Measurements from ENCODE around the gene PHF5A.

Gene PHF5A

DNA sequence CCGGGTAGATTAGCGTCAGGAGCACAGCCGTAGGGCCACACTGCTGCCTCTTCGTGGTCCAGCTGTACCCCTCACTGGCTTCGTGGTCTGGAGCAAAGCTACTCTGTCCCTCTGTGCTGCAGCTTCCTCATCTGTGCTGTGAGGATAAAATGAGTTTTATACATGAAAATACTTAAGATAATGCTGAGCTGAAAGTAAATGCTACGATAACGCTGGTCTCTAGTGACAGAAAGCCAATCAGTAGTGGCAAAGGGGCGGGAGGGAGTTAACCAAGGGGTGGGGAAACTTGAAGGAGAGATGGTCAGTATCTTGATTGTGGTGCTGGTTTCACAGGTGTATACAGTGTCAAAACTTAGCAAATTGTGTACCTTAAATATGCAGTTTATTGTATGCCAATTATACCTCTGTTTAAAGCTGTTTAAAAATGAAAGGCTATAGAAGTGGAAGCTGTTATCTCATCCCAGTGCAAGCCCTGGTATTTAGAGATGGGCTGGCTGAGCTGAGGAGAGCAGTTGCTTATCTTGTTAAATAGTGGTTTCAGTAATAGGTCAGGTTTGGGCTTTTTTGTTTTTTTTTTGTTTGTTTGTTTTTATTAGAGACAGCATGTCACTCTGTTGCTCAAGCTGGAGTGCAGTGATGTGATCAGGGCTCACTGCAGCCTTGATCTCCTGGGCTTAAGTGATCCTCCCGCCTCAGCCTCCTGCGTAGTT, 37.2 kb upstream of the PHF5A start:
- Histone ChIP-seq H3K27me3 (ENCODE audit: insufficient read depth, low read length) (no peaks in the 10 kb centered on the region), H3K27ac (ENCODE audit: low read depth, low read length) (no peak overlapping the region), H3K79me2 (ENCODE audit: control insufficient read depth, insufficient read depth, low read length, unreplicated experiment) (peaks cover 2% of the 10 kb centered on the region), H3K4me3 (ENCODE audit: low read depth, low read length) (no peak overlapping the region), H2AFZ (ENCODE audit: low read length, unreplicated experiment) (no peak overlapping the region), H3K36me3 (ENCODE audit: insufficient read depth, low read length) (no peaks in the 10 kb centered on the region), H3K4me1 (ENCODE audit: control insufficient read depth, insufficient read depth, low read length, unreplicated experiment) (peaks cover 6% of the 10 kb centered on the region)

DNA sequence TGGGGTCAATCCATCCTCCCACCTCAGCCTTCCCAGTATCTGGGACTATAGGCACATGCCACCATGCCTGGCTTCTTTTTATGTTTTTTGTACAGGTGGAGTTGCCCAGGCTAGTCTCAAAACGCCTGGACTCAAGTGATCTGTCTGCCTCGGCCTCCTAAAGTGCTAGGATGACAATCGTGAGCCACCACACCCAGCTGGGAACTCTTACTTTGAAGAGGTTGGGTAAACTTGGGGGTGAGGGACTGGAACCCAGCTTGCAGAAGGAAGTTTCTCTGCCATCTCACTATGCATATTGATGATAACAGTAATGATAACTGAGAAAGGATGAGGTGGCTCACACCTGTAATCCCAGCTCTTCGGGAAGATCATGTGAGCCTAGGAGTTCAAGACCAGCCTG, 36.3 kb upstream of the PHF5A start:
- H3K4me3 ChIP-seq (ENCODE audit: low read depth, low read length), result no peak overlapping the region
- peaks cover 2% of the 10 kb centered on the region for H3K79me2 ChIP-seq (ENCODE audit: control insufficient read depth, insufficient read depth, low read length, unreplicated experiment)
- H2AFZ ChIP-seq (ENCODE audit: low read length, unreplicated experiment), result no peak overlapping the region
- no peaks in the 10 kb centered on the region for H3K27me3 ChIP-seq (ENCODE audit: insufficient read depth, low read length)
- no peak overlapping the region for H3K27ac ChIP-seq (ENCODE audit: low read depth, low read length)
- peaks cover 6% of the 10 kb centered on the region for H3K4me1 ChIP-seq (ENCODE audit: control insufficient read depth, insufficient read depth, low read length, unreplicated experiment)
- H3K36me3 ChIP-seq (ENCODE audit: insufficient read depth, low read length), result no peaks in the 10 kb centered on the region

DNA sequence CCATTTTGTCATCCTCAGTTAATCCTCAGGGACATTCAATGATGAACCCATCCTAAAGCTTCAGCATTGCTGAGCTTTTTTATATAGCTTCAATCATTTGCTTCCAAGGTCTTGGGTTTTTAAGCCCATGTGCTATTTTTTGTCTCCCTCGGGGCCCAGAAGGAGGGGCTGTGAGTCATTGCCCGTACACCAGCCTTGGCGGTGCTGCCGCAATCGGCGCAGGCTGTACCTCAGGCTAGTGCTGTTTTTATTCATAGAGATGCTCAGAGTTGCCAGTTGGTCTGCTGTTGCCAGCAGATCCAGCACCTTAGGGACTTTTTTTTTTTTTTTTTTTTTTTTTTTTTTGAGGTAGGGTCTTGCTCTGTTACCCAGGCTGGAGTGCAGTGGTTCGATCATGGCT, 35.9 kb upstream of the PHF5A start:
- H3K79me2 ChIP-seq (ENCODE audit: control insufficient read depth, insufficient read depth, low read length, unreplicated experiment), result peaks cover 2% of the 10 kb centered on the region
- no peak overlapping the region for H3K4me3 ChIP-seq (ENCODE audit: low read depth, low read length)
- H3K27ac ChIP-seq (ENCODE audit: low read depth, low read length), result no peak overlapping the region
- H2AFZ ChIP-seq (ENCODE audit: low read length, unreplicated experiment), result no peak overlapping the region
- no peaks in the 10 kb centered on the region for H3K27me3 ChIP-seq (ENCODE audit: insufficient read depth, low read length)
- H3K4me1 ChIP-seq (ENCODE audit: control insufficient read depth, insufficient read depth, low read length, unreplicated experiment), result peaks cover 6% of the 10 kb centered on the region
- no peaks in the 10 kb centered on the region for H3K36me3 ChIP-seq (ENCODE audit: insufficient read depth, low read length)

DNA sequence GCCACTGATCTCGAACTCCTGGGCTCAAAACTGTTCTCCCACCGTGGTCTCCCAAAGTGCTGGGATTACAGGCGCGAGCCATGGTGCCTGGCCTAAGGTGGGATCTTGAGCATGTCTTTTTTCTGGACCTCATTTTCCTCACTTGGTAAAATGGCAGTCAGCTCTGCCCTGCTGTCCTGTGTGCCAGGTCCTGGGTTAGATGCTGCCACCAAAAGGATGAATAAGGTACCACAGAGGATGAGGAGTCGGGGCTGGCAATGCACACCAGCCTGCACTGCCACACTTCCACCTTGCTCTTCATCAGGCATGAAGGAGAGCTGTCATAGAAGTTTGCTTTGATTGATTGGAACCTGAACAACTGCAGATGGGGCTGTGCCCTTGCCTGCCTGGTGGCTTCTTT, 32.7 kb upstream of the PHF5A start:
- Histone ChIP-seq H3K4me1 (ENCODE audit: control insufficient read depth, insufficient read depth, low read length, unreplicated experiment) (peaks cover 6% of the 10 kb centered on the region), H3K36me3 (ENCODE audit: insufficient read depth, low read length) (no peaks in the 10 kb centered on the region), H3K27me3 (ENCODE audit: insufficient read depth, low read length) (no peaks in the 10 kb centered on the region), H3K4me3 (ENCODE audit: low read depth, low read length) (no peak overlapping the region), H3K79me2 (ENCODE audit: control insufficient read depth, insufficient read depth, low read length, unreplicated experiment) (peaks cover 2% of the 10 kb centered on the region), H2AFZ (ENCODE audit: low read length, unreplicated experiment) (no peak overlapping the region), H3K27ac (ENCODE audit: low read depth, low read length) (no peak overlapping the region)

DNA sequence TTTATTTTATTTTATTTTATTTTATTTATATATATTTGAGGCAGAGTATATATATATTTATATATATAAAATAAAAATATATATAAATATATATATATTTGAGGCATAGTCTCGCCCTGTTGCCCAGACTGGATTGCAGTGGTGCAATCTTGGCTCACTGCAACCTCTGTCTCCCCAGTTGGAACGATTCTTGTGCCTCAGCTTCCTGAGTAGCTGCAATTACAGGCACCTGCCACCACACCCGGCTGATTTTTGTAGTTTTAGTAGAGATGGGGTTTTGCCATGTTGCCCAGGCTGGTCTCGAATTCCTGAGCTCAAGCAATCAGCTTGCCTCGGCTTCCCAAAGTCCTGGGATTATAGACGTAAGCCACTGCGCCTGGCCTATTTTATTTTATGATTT, 31.8 kb upstream of the PHF5A start:
- H3K27me3 ChIP-seq (ENCODE audit: insufficient read depth, low read length), result no peaks in the 10 kb centered on the region
- H3K79me2 ChIP-seq (ENCODE audit: control insufficient read depth, insufficient read depth, low read length, unreplicated experiment), result peaks cover 2% of the 10 kb centered on the region
- no peaks in the 10 kb centered on the region for H3K36me3 ChIP-seq (ENCODE audit: insufficient read depth, low read length)
- H3K27ac ChIP-seq (ENCODE audit: low read depth, low read length), result no peak overlapping the region
- no peak overlapping the region for H3K4me3 ChIP-seq (ENCODE audit: low read depth, low read length)
- no peak overlapping the region for H2AFZ ChIP-seq (ENCODE audit: low read length, unreplicated experiment)
- peaks cover 6% of the 10 kb centered on the region for H3K4me1 ChIP-seq (ENCODE audit: control insufficient read depth, insufficient read depth, low read length, unreplicated experiment)

DNA sequence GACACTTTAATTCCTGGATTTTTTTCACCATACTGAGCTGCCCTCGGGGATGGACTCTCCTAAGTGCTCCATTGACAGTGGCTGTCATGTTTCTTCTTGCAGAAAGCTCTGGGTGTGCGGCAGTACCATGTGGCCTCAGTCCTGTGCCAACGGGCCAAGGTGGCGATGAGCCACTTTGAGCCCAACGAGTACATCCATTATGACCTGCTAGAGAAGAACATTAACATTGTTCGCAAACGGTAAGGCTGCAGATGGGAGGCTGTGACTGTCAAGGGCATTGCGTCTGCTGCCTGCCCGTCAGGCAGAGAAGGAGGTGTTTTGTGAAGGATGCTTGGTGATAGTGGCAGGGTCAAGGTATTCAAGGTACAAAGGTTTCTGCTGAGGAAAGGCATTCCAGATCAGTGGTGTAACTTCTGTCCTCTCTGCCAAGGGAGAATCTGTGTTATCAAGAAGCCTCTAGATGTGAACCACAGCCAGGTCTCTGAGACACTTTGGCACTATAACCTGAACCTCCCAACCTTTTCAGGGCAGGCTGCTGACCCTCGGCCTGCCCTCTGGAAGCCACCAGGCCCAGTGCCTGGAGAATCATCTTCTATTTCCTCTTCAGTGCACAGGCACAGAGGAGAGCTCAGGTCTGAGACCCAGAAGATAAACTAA, 31.3 kb upstream of the PHF5A start:
- Histone ChIP-seq H3K36me3 (ENCODE audit: insufficient read depth, low read length) (no peaks in the 10 kb centered on the region), H3K27me3 (ENCODE audit: insufficient read depth, low read length) (no peaks in the 10 kb centered on the region), H3K4me3 (ENCODE audit: low read depth, low read length) (no peak overlapping the region), H3K79me2 (ENCODE audit: control insufficient read depth, insufficient read depth, low read length, unreplicated experiment) (peaks cover under 1% of the 10 kb centered on the region), H3K27ac (ENCODE audit: low read depth, low read length) (no peak overlapping the region), H2AFZ (ENCODE audit: low read length, unreplicated experiment) (no peak overlapping the region), H3K4me1 (ENCODE audit: control insufficient read depth, insufficient read depth, low read length, unreplicated experiment) (peaks cover 6% of the 10 kb centered on the region)

DNA sequence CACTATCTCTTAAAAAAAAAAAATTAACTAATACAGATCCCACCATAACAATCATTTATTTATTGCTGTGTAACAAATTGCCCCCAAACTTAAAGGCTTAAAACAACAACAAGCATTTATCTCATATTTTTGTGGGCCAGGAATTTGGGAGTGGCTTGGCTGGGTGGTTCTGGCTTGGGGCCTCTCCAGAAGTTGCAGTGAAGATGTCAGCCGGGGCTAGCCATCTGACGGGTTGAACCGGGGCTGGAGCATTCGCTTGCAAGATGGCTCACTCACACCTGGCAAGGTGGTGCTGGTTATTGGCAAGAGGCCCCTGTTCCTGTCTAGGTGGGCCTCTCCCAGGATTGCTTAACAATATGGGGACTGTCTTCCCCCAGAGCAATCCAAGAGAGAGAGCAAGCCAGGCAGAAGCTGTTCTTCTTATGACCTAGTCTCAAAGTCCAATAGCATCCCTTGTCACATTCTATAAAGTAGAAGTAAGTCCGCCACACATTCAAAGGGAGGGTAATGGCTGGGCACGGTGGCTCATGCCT, 29.9 kb upstream of the PHF5A start:
- H2AFZ ChIP-seq (ENCODE audit: low read length, unreplicated experiment), result no peak overlapping the region
- H3K36me3 ChIP-seq (ENCODE audit: insufficient read depth, low read length), result no peaks in the 10 kb centered on the region
- H3K4me3 ChIP-seq (ENCODE audit: low read depth, low read length), result no peak overlapping the region
- H3K79me2 ChIP-seq (ENCODE audit: control insufficient read depth, insufficient read depth, low read length, unreplicated experiment), result no peaks in the 10 kb centered on the region
- no peak overlapping the region for H3K27ac ChIP-seq (ENCODE audit: low read depth, low read length)
- no peaks in the 10 kb centered on the region for H3K27me3 ChIP-seq (ENCODE audit: insufficient read depth, low read length)
- H3K4me1 ChIP-seq (ENCODE audit: control insufficient read depth, insufficient read depth, low read length, unreplicated experiment), result no peaks in the 10 kb centered on the region

DNA sequence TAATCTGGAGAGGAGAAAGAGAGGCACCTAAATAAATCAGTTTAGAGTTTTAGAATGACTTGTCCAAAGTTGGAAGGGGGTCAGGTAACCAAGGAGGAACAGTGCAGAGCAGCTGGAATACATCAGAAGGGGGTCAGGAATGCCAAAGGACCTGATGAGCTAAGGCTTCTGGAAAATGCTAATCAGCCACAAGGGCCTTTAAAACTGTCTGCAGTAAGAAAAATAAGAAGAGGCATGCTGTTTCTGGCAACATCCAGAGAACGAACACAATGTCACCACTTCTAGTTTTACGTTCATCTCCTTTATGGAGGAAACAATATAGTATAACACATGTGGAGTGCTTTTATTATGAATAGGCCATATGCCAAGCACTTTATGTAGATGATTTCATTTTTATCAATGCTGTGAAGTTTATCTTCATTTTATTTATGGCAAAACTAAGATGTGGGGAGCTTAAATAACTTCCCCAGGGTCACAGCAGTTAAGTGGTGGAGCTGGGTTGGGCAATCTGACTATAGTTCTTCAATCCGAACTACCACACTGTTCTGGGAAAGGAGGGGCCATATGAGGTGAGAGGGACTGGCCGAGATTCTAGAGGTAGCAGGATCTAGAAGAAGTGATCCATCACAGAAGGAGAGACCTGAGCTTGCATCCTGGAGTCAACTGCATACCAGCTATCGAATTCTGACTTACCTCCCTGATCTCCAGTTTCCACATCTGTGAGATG, 23.0 kb upstream of the PHF5A start:
- no peak overlapping the region for H3K27ac ChIP-seq (ENCODE audit: low read depth, low read length)
- H3K36me3 ChIP-seq (ENCODE audit: insufficient read depth, low read length), result no peaks in the 10 kb centered on the region
- no peaks in the 10 kb centered on the region for H3K4me1 ChIP-seq (ENCODE audit: control insufficient read depth, insufficient read depth, low read length, unreplicated experiment)
- no peak overlapping the region for H3K4me3 ChIP-seq (ENCODE audit: low read depth, low read length)
- H3K27me3 ChIP-seq (ENCODE audit: insufficient read depth, low read length), result no peaks in the 10 kb centered on the region
- no peak overlapping the region for H2AFZ ChIP-seq (ENCODE audit: low read length, unreplicated experiment)
- H3K79me2 ChIP-seq (ENCODE audit: control insufficient read depth, insufficient read depth, low read length, unreplicated experiment), result peaks cover 9% of the 10 kb centered on the region

DNA sequence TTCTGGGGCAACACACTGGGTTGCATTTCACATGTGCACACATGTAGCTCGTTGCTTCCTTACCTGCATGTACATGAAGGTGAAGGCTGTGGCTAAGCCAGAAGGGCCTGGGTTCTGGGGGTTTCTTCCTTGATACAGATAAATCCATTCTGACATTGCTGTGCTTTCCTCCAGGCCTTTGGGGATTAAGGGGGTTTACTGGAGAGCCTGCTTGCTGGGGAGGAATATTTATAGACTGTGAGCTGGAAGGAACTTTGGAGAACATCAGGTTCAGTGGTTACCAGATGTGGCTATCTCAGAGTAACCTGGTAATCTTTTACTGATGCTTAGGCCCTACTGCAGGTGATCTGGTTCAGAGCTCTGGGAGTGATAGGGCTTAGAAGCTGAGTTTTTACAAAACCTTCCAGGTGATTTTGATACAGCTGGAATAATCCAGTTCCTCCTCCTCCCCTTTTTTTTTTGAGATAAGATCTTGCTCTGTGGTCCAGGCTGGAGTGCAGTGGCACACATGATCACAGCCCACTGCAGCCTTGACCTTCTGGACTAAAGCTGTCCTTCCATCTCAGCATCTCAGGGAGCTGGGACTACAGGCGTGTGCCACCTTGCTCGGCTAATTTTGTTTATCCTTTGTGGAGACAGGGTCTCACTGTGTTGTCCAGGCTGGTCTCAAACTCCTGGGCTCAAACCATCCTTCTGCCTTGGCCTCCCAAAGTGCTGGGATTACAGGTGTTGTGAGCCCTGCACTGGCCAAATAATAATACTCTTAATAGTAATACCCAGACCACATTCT, 20.3 kb upstream of the PHF5A start:
- H3K4me1 ChIP-seq (ENCODE audit: control insufficient read depth, insufficient read depth, low read length, unreplicated experiment), result no peaks in the 10 kb centered on the region
- no peaks in the 10 kb centered on the region for H3K36me3 ChIP-seq (ENCODE audit: insufficient read depth, low read length)
- peaks cover 12% of the 10 kb centered on the region for H3K79me2 ChIP-seq (ENCODE audit: control insufficient read depth, insufficient read depth, low read length, unreplicated experiment)
- no peak overlapping the region for H3K4me3 ChIP-seq (ENCODE audit: low read depth, low read length)
- no peak overlapping the region for H3K27ac ChIP-seq (ENCODE audit: low read depth, low read length)
- no peaks in the 10 kb centered on the region for H3K27me3 ChIP-seq (ENCODE audit: insufficient read depth, low read length)
- H2AFZ ChIP-seq (ENCODE audit: low read length, unreplicated experiment), result no peak overlapping the region

DNA sequence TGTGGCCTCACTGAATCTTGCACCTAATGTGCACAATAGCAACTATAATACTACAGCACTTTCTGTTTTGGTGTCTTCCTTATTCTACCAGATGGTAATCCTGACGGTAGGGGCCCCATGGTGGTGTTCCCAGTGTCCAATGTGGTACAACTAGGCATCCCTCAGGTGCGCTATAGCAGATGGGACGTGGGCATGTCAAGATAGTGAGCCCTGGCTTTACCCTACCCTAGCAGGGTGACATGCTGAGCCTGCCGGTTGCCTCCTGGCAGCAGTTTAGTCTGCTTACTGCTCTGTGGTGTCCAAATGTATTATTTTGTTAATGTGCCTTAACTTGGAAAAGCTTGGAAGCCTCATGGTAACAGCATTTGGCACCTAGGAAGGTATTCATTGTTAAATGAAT, 19.6 kb upstream of the PHF5A start:
- Histone ChIP-seq H3K36me3 (ENCODE audit: insufficient read depth, low read length) (no peaks in the 10 kb centered on the region), H3K27ac (ENCODE audit: low read depth, low read length) (no peak overlapping the region), H2AFZ (ENCODE audit: low read length, unreplicated experiment) (no peak overlapping the region), H3K79me2 (ENCODE audit: control insufficient read depth, insufficient read depth, low read length, unreplicated experiment) (peaks cover 16% of the 10 kb centered on the region), H3K27me3 (ENCODE audit: insufficient read depth, low read length) (no peaks in the 10 kb centered on the region), H3K4me1 (ENCODE audit: control insufficient read depth, insufficient read depth, low read length, unreplicated experiment) (no peaks in the 10 kb centered on the region), H3K4me3 (ENCODE audit: low read depth, low read length) (no peak overlapping the region)

All from ACC112 (cell line).